ENCODE results near the gene PAM. TPM values are rescaled to one million over a fixed set of nuclear protein-coding genes. Genes with fewer than 3 reads are reported as not detected.

PAM gene
- total RNA-seq, 6 experiments from 2014 or later, result 164 to 266 (median 182) TPM

DNA sequence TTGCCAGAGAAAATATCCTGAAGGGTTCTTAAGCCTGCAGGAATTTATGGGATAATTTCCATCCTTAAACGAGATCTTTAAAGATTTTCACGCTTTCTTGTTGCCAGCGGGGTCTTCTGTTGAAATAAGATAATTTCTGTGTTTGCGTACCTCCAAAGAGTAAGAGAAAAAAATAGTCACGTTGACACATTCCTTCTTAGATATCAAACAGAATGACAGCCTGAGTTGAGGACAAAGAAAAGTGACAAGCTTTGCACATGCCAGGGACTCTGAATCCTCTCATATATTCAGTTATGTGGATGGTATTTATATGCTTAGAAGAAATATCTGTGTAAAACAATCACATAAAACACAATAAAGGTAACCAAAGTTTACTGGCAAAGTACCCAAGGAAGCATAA is 21.6 kb upstream of the PAM start:
- Mint-ChIP-seq H3K27me3 (ENCODE audit: insufficient read depth) (no peaks in the 10 kb centered on the region; the same call in none of the 2 replicates), H3K27ac (no peak overlapping the region), H3K4me1 (ENCODE audit: low read depth) (peaks cover 6% of the 10 kb centered on the region; the same call in 1 of the 2 replicates), H3K4me3 (no peak overlapping the region), H3K9me3 (no peaks in the 10 kb centered on the region), H3K36me3 (ENCODE audit: low read depth) (no peaks in the 10 kb centered on the region)
- TF ChIP-seq, protein P1, sequence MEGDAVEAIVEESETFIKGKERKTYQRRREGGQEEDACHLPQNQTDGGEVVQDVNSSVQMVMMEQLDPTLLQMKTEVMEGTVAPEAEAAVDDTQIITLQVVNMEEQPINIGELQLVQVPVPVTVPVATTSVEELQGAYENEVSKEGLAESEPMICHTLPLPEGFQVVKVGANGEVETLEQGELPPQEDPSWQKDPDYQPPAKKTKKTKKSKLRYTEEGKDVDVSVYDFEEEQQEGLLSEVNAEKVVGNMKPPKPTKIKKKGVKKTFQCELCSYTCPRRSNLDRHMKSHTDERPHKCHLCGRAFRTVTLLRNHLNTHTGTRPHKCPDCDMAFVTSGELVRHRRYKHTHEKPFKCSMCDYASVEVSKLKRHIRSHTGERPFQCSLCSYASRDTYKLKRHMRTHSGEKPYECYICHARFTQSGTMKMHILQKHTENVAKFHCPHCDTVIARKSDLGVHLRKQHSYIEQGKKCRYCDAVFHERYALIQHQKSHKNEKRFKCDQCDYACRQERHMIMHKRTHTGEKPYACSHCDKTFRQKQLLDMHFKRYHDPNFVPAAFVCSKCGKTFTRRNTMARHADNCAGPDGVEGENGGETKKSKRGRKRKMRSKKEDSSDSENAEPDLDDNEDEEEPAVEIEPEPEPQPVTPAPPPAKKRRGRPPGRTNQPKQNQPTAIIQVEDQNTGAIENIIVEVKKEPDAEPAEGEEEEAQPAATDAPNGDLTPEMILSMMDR (IDR thresholded peaks at IDR 0.05), result no peak
- no peak for DNase-seq

DNA sequence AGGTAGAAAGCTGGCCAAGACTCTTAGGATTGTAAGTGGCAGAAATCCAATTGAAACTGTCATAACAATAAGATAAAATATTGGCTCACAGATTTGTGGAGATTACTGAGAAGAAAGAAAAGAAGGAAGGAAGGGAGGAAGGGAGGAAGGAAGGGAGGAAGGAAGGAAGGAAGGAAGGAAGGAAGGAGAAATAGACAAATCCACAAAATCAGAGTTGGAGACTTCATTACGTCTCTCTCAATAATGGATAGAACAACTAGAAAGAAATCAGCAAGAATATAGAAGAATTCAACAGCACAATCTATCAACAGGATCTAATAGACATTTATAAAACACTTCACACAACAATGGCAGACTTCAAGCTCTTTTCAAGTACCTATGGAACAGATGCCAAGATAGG is 17.9 kb upstream of the PAM start:
- no peaks in the 10 kb centered on the region for H3K9me3 Mint-ChIP-seq
- no peak for DNase-seq
- no peak overlapping the region for H3K4me3 Mint-ChIP-seq
- no peak overlapping the region for H3K27ac Mint-ChIP-seq
- peaks cover 6% of the 10 kb centered on the region; the same call in 1 of the 2 replicates for H3K4me1 Mint-ChIP-seq (ENCODE audit: low read depth)
- no peaks in the 10 kb centered on the region; the same call in none of the 2 replicates for H3K27me3 Mint-ChIP-seq (ENCODE audit: insufficient read depth)
- no peaks in the 10 kb centered on the region for H3K36me3 Mint-ChIP-seq (ENCODE audit: low read depth)
- TF ChIP-seq, protein P1 (IDR thresholded peaks at IDR 0.05), result no peak

DNA sequence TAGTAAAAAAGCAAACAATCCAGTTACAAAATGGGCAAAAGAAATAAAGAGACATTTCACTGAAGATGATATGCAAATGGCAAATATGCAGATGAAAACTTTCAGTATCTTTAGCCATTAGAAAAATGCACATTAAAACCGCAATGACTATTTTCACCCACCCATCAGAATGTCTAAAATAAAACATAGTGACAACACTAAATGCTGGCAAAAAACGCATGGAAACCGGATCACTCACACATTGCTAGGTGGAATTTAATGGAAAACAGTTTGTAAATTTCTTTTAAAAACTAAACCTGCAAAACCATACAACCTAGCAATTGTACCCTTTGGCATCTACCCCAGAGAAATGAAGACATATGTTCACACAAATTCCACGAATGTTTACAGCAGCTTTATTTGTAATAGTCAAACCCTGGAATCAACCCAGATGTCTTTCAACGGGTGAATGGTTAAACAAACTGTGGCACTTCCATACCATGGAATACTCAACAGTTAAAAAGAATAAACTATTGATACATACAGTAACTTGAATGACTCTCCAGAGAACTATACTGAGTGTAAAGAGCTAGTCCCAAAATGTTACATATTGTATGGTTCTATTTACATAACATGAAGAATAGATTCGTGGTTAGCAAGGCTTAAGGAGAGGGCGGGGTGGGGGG is 17.2 kb upstream of the PAM start:
- TF ChIP-seq, protein P1 (IDR thresholded peaks at IDR 0.05), result no peak
- Mint-ChIP-seq H3K27me3 (ENCODE audit: insufficient read depth) (no peaks in the 10 kb centered on the region; the same call in 1 of the 2 replicates), H3K36me3 (ENCODE audit: low read depth) (no peaks in the 10 kb centered on the region), H3K4me3 (no peak overlapping the region), H3K27ac (no peak overlapping the region), H3K4me1 (ENCODE audit: low read depth) (peaks cover 6% of the 10 kb centered on the region; the same call in 1 of the 2 replicates), H3K9me3 (no peaks in the 10 kb centered on the region)
- DNase-seq, result no peak

DNA sequence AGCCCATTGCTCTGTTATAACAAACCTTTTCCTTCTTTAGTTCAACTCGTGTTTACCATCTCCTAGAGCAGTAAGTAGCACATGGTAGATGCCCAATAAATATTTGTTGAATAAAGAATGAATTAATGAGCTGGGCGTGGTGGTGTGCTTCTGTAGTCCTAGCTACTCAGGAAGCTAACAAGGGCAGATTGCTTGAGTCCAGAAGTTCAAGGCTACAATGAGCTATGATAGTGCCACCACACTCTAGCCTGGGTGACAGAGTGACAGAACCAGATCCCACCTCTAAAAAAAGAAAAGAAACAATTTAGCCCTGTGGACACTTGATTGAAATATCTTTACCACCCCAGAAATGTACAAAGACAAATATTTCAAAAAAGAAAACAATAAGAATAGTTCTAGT is 14.6 kb upstream of the PAM start:
- H3K4me3 Mint-ChIP-seq, result no peak overlapping the region
- H3K9me3 Mint-ChIP-seq, result no peaks in the 10 kb centered on the region

DNA sequence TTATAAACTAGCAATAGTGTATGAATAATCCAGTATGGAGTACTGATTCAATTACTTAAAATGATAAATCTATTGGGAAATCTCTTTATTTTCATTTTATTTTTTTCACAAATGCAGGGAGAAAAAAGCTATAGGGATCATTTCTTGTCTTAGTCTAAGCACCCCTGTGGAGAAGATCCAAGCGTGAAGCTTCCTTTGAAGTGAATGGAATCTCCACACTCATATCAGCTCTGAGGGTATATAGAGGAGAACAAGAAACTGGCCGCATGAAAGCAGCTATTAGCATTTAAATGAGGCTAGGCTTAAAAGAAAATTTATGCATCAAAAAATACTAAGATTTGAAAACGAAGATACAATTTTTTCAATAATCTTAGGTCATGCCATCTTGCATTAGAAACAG is 12.9 kb upstream of the PAM start:
- H3K9me3 Mint-ChIP-seq, result no peaks in the 10 kb centered on the region
- H3K27me3 Mint-ChIP-seq (ENCODE audit: insufficient read depth), result peaks cover 3% of the 10 kb centered on the region
- H3K4me3 Mint-ChIP-seq, result no peak overlapping the region
- H3K36me3 Mint-ChIP-seq (ENCODE audit: low read depth), result no peaks in the 10 kb centered on the region
- H3K4me1 Mint-ChIP-seq (ENCODE audit: low read depth), result peaks cover 6% of the 10 kb centered on the region; the same call in 1 of the 2 replicates
- H3K27ac Mint-ChIP-seq, result no peak overlapping the region
- DNase-seq, result no peak
- TF ChIP-seq, protein P1 (IDR thresholded peaks at IDR 0.05), result no peak

More for the DNA sequence above, 14.6 kb upstream of the PAM start:
- peaks cover 6% of the 10 kb centered on the region; the same call in 1 of the 2 replicates for H3K4me1 Mint-ChIP-seq (ENCODE audit: low read depth)
- no peak overlapping the region for H3K27ac Mint-ChIP-seq
- H3K27me3 Mint-ChIP-seq (ENCODE audit: insufficient read depth), result no peaks in the 10 kb centered on the region; the same call in 1 of the 2 replicates
- no peaks in the 10 kb centered on the region for H3K36me3 Mint-ChIP-seq (ENCODE audit: low read depth)
- TF ChIP-seq, protein P1 (IDR thresholded peaks at IDR 0.05), result no peak
- DNase-seq, result no peak
